ENCODE measurements around the gene SKOR1. TPM values are rescaled to one million over a fixed set of nuclear protein-coding genes. Genes with fewer than 3 reads are reported as not detected.

Gene SKOR1
- total and polyA plus RNA-seq, 2 experiments from 2014 or later = 0.23 to 0.52 TPM

DNA sequence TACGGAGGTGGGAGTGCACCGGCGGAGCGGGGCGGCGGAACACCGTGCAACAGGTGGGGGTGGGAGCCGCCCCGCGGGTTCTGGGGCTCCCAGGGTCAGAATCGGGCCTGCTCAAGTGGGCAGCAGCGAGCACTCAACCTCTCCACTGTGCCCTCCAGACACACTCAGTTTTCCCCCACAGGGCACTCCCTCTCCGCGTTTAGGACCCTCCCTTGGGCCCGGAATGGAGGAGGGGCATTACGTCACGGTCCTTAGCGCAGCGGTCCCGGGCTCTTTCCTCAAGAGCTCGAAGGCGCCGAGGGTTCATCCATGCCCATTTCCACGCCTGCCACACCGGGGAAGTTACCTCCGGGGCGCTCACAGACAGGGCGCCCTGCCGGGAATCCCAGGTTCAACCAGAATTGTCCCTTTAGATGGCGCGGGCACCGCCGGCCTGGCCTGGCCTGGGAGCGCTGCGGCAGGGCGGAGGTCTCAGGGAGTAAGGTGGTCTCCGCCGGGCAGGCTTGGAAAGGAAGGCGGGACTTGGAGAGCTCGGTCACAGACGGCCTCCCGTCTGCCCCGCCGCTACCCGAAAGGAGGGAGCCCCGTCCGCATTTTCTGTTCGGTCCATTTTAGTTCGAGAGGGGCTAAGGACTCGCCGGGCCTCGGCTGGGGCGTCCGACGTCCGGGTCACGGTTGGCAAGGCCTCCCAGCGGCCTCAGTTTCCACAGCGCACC, 9.4 kb downstream of the SKOR1 start:
- H3K27me3 ChIP-seq = peaks cover 64% of the 10 kb centered on the region

DNA sequence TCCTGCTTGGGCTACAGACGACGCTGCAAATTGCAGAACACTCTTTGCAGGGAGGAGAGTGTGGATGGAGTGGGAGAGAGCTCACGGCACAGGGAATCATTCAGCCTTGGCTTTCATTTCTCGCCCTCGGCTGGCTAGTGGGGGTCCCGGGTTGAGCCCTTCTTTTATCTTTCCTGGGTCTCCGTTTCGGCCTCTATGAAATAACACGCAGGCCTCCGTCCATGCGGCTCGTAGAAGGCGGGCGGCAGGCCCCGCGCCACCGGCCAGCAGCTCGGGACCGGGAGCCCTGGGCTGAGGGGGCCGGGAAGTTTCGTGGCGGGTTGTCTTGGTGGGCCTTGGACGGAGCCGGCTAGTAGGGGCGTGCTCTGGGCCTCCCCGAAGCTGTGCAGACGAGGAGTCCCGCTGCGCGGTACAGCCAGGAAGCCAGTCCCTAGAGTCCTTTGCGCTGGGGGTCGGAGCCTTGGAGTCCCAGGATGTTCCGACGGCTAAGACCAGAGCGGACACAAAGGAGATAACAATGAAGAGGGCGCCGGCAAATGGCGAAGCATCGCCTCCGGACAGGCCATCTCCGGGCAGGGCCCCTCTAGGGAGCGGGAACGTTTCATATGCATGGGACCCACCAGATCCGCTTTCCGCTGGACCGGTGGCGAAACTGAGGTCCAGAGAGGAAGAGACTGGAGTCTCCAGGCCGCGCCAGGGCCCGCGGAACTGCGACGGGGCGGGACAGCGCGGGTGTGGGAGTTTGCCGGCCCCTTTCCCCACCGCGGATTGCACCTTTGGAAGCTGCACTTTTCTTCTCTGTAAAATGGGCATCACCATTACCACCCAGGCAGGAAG, 10.2 kb downstream of the SKOR1 start:
- peak overlapping the region; percentile 53 for H2AFZ ChIP-seq
- peaks cover 37% of the 10 kb centered on the region for H3K4me1 ChIP-seq (ENCODE audit: insufficient read depth)
- no peak for DNase-seq (ENCODE audit: low spot score)
- H3K79me2 ChIP-seq = no peaks in the 10 kb centered on the region
- H3K27ac ChIP-seq = no peak overlapping the region
- no peaks in the 10 kb centered on the region for H3K36me3 ChIP-seq (replicated peaks; ENCODE audit: insufficient read depth, low read depth)
- H3K4me3 ChIP-seq = peak overlapping the region; percentile 7
- peaks cover 56% of the 10 kb centered on the region for H3K27me3 ChIP-seq
- WGBS (ENCODE audit: low lambda C conversion rate, missing lambda C conversion rate) = 19% methylated on average over 59 of the region's 59 CpGs
- H3K4me2 ChIP-seq = peak overlapping the region; percentile 76
- H3K9me2 ChIP-seq (replicated peaks; ENCODE audit: insufficient read depth) = no peaks in the 10 kb centered on the region
- TF ChIP-seq EZH2 (IDR thresholded peaks at IDR 0.05; ENCODE audit: borderline replicate concordance) (peak; percentile 98), EZH2phosphoT487 (IDR thresholded peaks at IDR 0.05; ENCODE audit: low read depth, severe bottlenecking, unreplicated experiment) (peak; percentile 50)
- TF ChIP-seq, protein P1, sequence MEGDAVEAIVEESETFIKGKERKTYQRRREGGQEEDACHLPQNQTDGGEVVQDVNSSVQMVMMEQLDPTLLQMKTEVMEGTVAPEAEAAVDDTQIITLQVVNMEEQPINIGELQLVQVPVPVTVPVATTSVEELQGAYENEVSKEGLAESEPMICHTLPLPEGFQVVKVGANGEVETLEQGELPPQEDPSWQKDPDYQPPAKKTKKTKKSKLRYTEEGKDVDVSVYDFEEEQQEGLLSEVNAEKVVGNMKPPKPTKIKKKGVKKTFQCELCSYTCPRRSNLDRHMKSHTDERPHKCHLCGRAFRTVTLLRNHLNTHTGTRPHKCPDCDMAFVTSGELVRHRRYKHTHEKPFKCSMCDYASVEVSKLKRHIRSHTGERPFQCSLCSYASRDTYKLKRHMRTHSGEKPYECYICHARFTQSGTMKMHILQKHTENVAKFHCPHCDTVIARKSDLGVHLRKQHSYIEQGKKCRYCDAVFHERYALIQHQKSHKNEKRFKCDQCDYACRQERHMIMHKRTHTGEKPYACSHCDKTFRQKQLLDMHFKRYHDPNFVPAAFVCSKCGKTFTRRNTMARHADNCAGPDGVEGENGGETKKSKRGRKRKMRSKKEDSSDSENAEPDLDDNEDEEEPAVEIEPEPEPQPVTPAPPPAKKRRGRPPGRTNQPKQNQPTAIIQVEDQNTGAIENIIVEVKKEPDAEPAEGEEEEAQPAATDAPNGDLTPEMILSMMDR (IDR thresholded peaks at IDR 0.05; ENCODE audit: poor library complexity) = no peak
- H3K9me3 ChIP-seq (ENCODE audit: low read depth) = no peaks in the 10 kb centered on the region
- H4K20me1 ChIP-seq (ENCODE audit: insufficient read depth, poor library complexity, severe bottlenecking) = no peaks in the 10 kb centered on the region

More for the DNA sequence above, 9.4 kb downstream of the SKOR1 start:
- H3K4me3 ChIP-seq = peak overlapping the region; percentile 0
- H3K36me3 ChIP-seq (replicated peaks; ENCODE audit: insufficient read depth, low read depth) = no peaks in the 10 kb centered on the region
- H3K4me1 ChIP-seq (ENCODE audit: insufficient read depth) = peaks cover 38% of the 10 kb centered on the region
- peak overlapping the region; percentile 53 for H2AFZ ChIP-seq
- H3K9me2 ChIP-seq (replicated peaks; ENCODE audit: insufficient read depth) = no peaks in the 10 kb centered on the region
- H3K9me3 ChIP-seq (ENCODE audit: low read depth) = no peaks in the 10 kb centered on the region
- WGBS (ENCODE audit: low lambda C conversion rate, missing lambda C conversion rate) = 4% methylated on average over 47 of the region's 59 CpGs
- H3K4me2 ChIP-seq = peak overlapping the region; percentile 76
- DNase-seq (ENCODE audit: low spot score) = no peak
- H3K79me2 ChIP-seq = no peaks in the 10 kb centered on the region
- no peak overlapping the region for H3K27ac ChIP-seq
- TF ChIP-seq EZH2phosphoT487 (IDR thresholded peaks at IDR 0.05; ENCODE audit: low read depth, severe bottlenecking, unreplicated experiment) (no peak), EZH2 (IDR thresholded peaks at IDR 0.05; ENCODE audit: borderline replicate concordance) (no peak)
- TF ChIP-seq, protein P1 (IDR thresholded peaks at IDR 0.05; ENCODE audit: poor library complexity) = no peak
- no peaks in the 10 kb centered on the region for H4K20me1 ChIP-seq (ENCODE audit: insufficient read depth, poor library complexity, severe bottlenecking)

DNA sequence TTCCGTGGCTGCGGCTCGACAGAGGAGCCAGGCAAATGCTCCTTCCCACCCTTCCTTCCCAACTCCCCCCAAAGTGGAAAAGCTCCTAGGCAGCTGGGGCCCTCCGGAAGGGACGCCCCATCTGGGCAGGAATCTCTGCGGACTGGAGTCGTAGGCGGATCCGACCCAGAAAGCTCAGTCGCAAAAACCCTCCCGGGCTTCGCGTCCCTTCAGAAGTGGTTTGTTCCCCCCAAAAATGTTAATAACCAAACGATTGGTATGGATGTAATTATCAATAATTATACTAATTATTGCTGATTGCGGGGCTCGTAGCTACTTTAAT, 10.8 kb downstream of the SKOR1 start:
- DNase-seq (ENCODE audit: low spot score) = no peak
- peaks cover 38% of the 10 kb centered on the region for H3K4me1 ChIP-seq (ENCODE audit: insufficient read depth)
- no peaks in the 10 kb centered on the region for H3K9me3 ChIP-seq (ENCODE audit: low read depth)
- peak overlapping the region; percentile 53 for H2AFZ ChIP-seq
- no peaks in the 10 kb centered on the region for H3K36me3 ChIP-seq (replicated peaks; ENCODE audit: insufficient read depth, low read depth)
- no peaks in the 10 kb centered on the region for H3K9me2 ChIP-seq (replicated peaks; ENCODE audit: insufficient read depth)
- H3K4me2 ChIP-seq = peak overlapping the region; percentile 76
- H3K79me2 ChIP-seq = no peaks in the 10 kb centered on the region
- H3K27ac ChIP-seq = no peak overlapping the region
- peak overlapping the region; percentile 7 for H3K4me3 ChIP-seq
- no peaks in the 10 kb centered on the region for H4K20me1 ChIP-seq (ENCODE audit: insufficient read depth, poor library complexity, severe bottlenecking)
- peaks cover 50% of the 10 kb centered on the region for H3K27me3 ChIP-seq
- WGBS (ENCODE audit: low lambda C conversion rate, missing lambda C conversion rate) = 9% methylated on average over 16 of the region's 16 CpGs
- TF ChIP-seq EZH2phosphoT487 (IDR thresholded peaks at IDR 0.05; ENCODE audit: low read depth, severe bottlenecking, unreplicated experiment) (peak; percentile 15), EZH2 (IDR thresholded peaks at IDR 0.05; ENCODE audit: borderline replicate concordance) (peak; percentile 8)
- TF ChIP-seq, protein P1 (IDR thresholded peaks at IDR 0.05; ENCODE audit: poor library complexity) = no peak
